GM18520 (cell line): Measurements from ENCODE around the gene MAN2B1.
"Not testable (repeated sequence)": the region's sequence is repeated elsewhere in the genome, so short reads cannot be mapped to it uniquely, and the experiment has no call there.

Source experiments
- ATAC-seq: cut with Tn5 transposase; IDR thresholded peaks from one replicate; pipeline ENCODE4 v1.9.1; 2021; ENCODE audit not compliant: unreplicated experiment

The MAN2B1 gene

GRCh38 chr19:12689581-12690216, 23.2 kb upstream of the MAN2B1 start:
- ATAC-seq, result no peak

GRCh38 chr19:12689012-12689411, 22.5 kb upstream of the MAN2B1 start:
- no peak for ATAC-seq

GRCh38 chr19:12687496-12688196, 21.1 kb upstream of the MAN2B1 start, which contains the start of gene GNG14:
Gene GNG14, plus strand, starts transcription at chr19:12687998. Its CDS starts 51 bp downstream, at chr19:12688049.
- ATAC-seq, result no peak

GRCh38 chr19:12685831-12686230, 19.3 kb upstream of the MAN2B1 start:
- ATAC-seq, result no peak

GRCh38 chr19:12681074-12681987, 14.8 kb upstream of the MAN2B1 start, which contains the start of gene DHPS:
Gene DHPS, minus strand, starts transcription at chr19:12681880. Its CDS starts 114 bp downstream, at chr19:12681766.
- peak; percentile 73 for ATAC-seq

GRCh38 chr19:12680034-12680433, 13.5 kb upstream of the MAN2B1 start:
- ATAC-seq, result no peak

GRCh38 chr19:12678039-12678438, 11.5 kb upstream of the MAN2B1 start:
- ATAC-seq, result not testable (repeated sequence)

GRCh38 chr19:12676928-12677327, 10.4 kb upstream of the MAN2B1 start:
- no peak for ATAC-seq

GRCh38 chr19:12676384-12676792, 9.8 kb upstream of the MAN2B1 start:
- ATAC-seq, result no peak

GRCh38 chr19:12675940-12676339, 9.4 kb upstream of the MAN2B1 start:
- no peak for ATAC-seq

GRCh38 chr19:12675399-12675798, 8.9 kb upstream of the MAN2B1 start:
- no peak for ATAC-seq

GRCh38 chr19:12672744-12673143, 6.2 kb upstream of the MAN2B1 start:
- ATAC-seq, result no peak

- ATAC-seq, result no peak
These were observed 3.8 kb upstream of the MAN2B1 start for GRCh38 chr19:12670159-12670928.

GRCh38 chr19:12669270-12670158, 3.0 kb upstream of the MAN2B1 start:
- ATAC-seq, result no peak

GRCh38 chr19:12668932-12669269, 2.4 kb upstream of the MAN2B1 start:
- no peak for ATAC-seq

- no peak for ATAC-seq
These were observed 1.8 kb upstream of the MAN2B1 start for GRCh38 chr19:12668346-12668745.

GRCh38 chr19:12667731-12668302, 1.3 kb upstream of the MAN2B1 start:
- ATAC-seq, result no peak

GRCh38 chr19:12665671-12666264, 774 bp downstream of the MAN2B1 start:
- no peak for ATAC-seq

GRCh38 chr19:12665281-12665573, 1.3 kb downstream of the MAN2B1 start:
- ATAC-seq, result no peak
